Measurements from ENCODE around the gene TREH. TPM values are rescaled to one million over a fixed set of nuclear protein-coding genes. Genes with fewer than 3 reads are reported as not detected.
"Not testable (repeated sequence)": the region's sequence is repeated elsewhere in the genome, so short reads cannot be mapped to it uniquely, and the experiment has no call there.

Gene TREH
- polyA plus RNA-seq, 3 donors, result not detected

DNA sequence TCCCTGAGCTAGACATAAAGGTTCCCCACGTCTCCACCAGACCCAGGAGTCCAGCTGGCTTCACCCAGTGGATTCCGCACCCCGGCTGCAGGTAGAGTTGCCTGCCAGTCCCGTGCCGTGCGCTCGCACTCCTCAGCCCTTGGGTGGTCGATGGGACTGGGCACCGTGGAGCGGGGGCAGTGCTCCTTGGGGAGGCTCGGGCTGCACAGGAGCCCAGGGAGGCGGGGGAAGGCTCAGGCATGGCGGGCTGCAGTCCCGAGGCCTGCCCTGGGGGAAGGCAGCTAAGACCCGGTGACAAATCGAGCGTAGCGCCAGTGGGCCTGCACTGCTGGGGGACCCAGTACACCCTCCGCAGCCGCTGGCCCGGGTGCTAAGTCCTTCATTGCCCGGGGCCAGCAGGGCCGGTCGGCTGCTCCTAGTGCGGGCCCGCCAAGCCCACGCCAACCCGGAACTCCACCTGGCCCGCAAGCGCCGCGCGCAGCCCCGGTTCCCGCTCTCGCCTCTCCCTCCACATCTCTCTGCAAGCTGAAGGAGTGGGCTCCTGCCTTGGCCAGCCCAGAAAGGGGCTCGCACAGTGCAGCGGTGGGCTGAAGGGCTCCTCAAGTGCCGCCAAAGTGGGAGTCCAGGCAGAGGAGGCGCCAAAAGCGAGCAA, 9.5 kb upstream of the TREH start:
- peak overlapping the region; percentile 66 for H2AFZ ChIP-seq (ENCODE audit: insufficient read depth, low read depth, low read length, poor library complexity, severe bottlenecking)
- no peaks in the 10 kb centered on the region for H3K36me3 ChIP-seq (replicated peaks in 1 of 2; ENCODE audit: control insufficient read depth in 1 of 2, insufficient read depth in 2 of 2, low read length in 2 of 2)
- peak overlapping the region; percentile 90 for H3K4me2 ChIP-seq (replicated peaks; ENCODE audit: extremely low read depth, low read length, poor library complexity, severe bottlenecking)
- peaks cover 27 to 36% of the 10 kb centered on the region in 2 donors for H3K4me1 ChIP-seq (ENCODE audit: control insufficient read depth in 1 of 2, insufficient read depth in 2 of 2, low read length in 2 of 2)
- Mint-ChIP-seq H3K4me3 (peak overlapping the region in 1 of 2 donors; percentile 89), H3K27ac (no peak overlapping the region), H3K4me1 (peaks cover 29% of the 10 kb centered on the region), H3K27me3 (ENCODE audit: low read depth in 3 of 3) (peaks cover 12 to 38% (median 18%) of the 10 kb centered on the region in 3 donors), H3K36me3 (no peaks in the 10 kb centered on the region), H3K9me3 (peaks cover 0 to 8% (median 2%) of the 10 kb centered on the region in 7 donors)
- H3K9ac ChIP-seq (ENCODE audit: insufficient read depth, low read length, poor library complexity, severe bottlenecking), result no peak overlapping the region
- TF ChIP-seq CTCF (IDR thresholded peaks at IDR 0.05), result no peak
- peak overlapping the region in 1 of 3 experiments; percentile 78 for H3K4me3 ChIP-seq (replicated peaks in 1 of 3; ENCODE audit: low read depth in 2 of 3, low read length in 3 of 3)
- no peaks in the 10 kb centered on the region for H4K20me1 ChIP-seq (ENCODE audit: insufficient read depth, low read length)
- intact Hi-C loops (cut with micrococcal nuclease), result loop anchor here (5.0 to 10.0 kb wide), 2 partner anchors 246 to 268 kb away; partner anchors contain the start of gene UPK2 (in 1 of the 2)
- 64% methylated on average over 40 of the region's 41 CpGs for WGBS (ENCODE audit: insufficient coverage)
- no peaks in the 10 kb centered on the region for H3K27me3 ChIP-seq (ENCODE audit: control insufficient read depth in 2 of 2, insufficient read depth in 2 of 2, low read length in 2 of 2)
- H3K27ac ChIP-seq (ENCODE audit: low read depth in 1 of 2, low read length in 2 of 2), result no peak overlapping the region
- H3K79me2 ChIP-seq (ENCODE audit: insufficient read depth, low read length), result no peaks in the 10 kb centered on the region
- H3K9me3 ChIP-seq (replicated peaks in 1 of 2; ENCODE audit: control insufficient read depth in 1 of 2, insufficient read depth in 1 of 2, low read length in 2 of 2), result no peaks in the 10 kb centered on the region
- DNase-seq, result no peak

DNA sequence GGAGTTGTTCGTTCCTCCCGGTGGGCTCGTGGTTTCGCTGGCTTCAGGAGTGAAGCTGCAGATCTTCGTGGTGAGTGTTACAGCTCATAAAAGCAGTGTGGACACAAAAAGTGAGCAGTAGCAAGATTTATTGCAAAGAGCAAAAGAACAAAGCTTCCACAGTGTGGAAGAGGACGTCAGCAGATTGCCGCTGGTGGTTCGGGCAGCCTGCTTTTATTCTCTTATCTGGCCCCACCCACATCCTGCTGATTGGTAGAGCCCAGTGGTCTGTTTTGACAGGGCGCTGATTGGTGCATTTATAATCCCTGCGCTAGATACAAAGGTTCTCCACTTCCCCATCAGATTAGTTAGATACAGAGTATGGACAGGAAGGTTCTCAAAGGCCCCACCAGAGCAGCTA, 8.9 kb upstream of the TREH start:
- WGBS (ENCODE audit: insufficient coverage), result 27% methylated on average over 5 of the region's 10 CpGs
- DNase-seq, result not testable (repeated sequence)

More for the DNA sequence above, 8.9 kb upstream of the TREH start:
- intact Hi-C loops (cut with micrococcal nuclease), result loop anchor here (5.0 to 10.0 kb wide), 2 partner anchors 246 to 269 kb away; partner anchors contain the start of gene UPK2 (in 1 of the 2)
- not testable (repeated sequence) for H3K9ac ChIP-seq (ENCODE audit: insufficient read depth, low read length, poor library complexity, severe bottlenecking); H3K27me3 ChIP-seq (ENCODE audit: control insufficient read depth in 2 of 2, insufficient read depth in 2 of 2, low read length in 2 of 2); H3K36me3 ChIP-seq (replicated peaks in 1 of 2; ENCODE audit: control insufficient read depth in 1 of 2, insufficient read depth in 2 of 2, low read length in 2 of 2); H4K20me1 ChIP-seq (ENCODE audit: insufficient read depth, low read length); H3K79me2 ChIP-seq (ENCODE audit: insufficient read depth, low read length); H2AFZ ChIP-seq (ENCODE audit: insufficient read depth, low read depth, low read length, poor library complexity, severe bottlenecking); H3K9me3 ChIP-seq (replicated peaks in 1 of 2; ENCODE audit: control insufficient read depth in 1 of 2, insufficient read depth in 1 of 2, low read length in 2 of 2); H3K4me3 ChIP-seq (replicated peaks in 1 of 3; ENCODE audit: low read depth in 2 of 3, low read length in 3 of 3); H3K27ac ChIP-seq (ENCODE audit: low read depth in 1 of 2, low read length in 2 of 2); H3K9me3 Mint-ChIP-seq; H3K4me2 ChIP-seq (replicated peaks; ENCODE audit: extremely low read depth, low read length, poor library complexity, severe bottlenecking); H3K36me3 Mint-ChIP-seq
- Mint-ChIP-seq H3K4me3 (peak overlapping the region in 1 of 2 donors; percentile 63), H3K4me1 (peaks cover 28% of the 10 kb centered on the region), H3K27me3 (ENCODE audit: low read depth in 3 of 3) (peaks cover 12 to 38% (median 18%) of the 10 kb centered on the region in 3 donors), H3K27ac (peak overlapping the region in 1 of 7 donors; percentile 20)
- H3K4me1 ChIP-seq (ENCODE audit: control insufficient read depth in 1 of 2, insufficient read depth in 2 of 2, low read length in 2 of 2), result peaks cover 27 to 33% of the 10 kb centered on the region in 2 donors

All from CD14-positive monocyte (primary cell).